Activated T-cell treated with anti-CD3 and anti-CD28 coated beads for 24 hours (primary cell): Measurements from ENCODE around the gene RASAL2.
"Not testable (repeated sequence)": the region's sequence is repeated elsewhere in the genome, so short reads cannot be mapped to it uniquely, and the experiment has no call there.

Experiments
- DNase-seq: peaks from one replicate; pipeline ENCODE4 v3.0.0-alpha.2; 2020; ENCODE audit warnings: low read depth

RASAL2 gene

DNA sequence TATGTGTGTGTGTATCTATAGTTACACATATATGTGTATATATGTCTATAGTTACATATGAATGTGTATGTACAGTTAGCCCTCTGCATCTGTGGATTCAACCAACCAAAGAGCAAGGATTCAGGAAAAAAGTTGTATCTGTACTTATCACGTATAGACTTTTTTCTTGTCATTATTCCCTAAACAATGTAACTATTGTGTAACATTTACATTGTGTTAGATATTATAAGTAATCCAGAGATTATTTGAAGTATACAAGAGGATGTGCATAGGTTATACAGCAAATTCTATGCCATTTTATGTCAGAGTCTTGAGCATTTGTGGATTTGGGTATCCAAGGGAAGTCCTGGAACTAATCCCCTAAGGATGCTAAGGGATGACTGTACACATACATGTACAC is 71.3 kb downstream of the RASAL2 start:
- no peak for DNase-seq

DNA sequence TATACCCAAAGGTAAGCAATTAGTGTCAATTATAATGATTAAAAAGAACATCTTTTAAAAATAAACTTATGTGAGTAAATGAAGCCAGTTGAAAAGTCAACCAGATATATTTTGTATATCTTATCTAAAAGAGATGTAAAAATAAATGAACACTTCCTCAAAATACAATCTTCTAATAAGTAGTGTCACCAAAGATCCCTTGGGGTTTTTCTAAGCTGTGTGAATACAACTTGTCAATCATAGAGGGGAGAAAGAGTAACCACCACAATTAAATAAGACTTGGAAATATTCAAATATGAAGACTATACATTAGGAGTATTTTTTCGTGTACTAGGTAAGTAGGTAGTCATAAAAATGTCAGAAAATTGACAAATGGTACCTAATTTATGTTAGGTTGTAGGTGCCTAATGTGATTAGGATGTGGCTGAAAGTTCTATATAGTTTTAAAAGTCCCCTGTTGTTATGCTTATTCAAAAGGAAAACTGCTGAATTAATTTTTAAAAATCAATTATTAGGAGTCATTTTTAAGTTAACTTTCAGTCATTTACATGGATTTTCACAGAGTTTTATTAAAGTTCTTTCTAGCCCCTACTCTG is 72.6 kb downstream of the RASAL2 start:
- no peak for DNase-seq

DNA sequence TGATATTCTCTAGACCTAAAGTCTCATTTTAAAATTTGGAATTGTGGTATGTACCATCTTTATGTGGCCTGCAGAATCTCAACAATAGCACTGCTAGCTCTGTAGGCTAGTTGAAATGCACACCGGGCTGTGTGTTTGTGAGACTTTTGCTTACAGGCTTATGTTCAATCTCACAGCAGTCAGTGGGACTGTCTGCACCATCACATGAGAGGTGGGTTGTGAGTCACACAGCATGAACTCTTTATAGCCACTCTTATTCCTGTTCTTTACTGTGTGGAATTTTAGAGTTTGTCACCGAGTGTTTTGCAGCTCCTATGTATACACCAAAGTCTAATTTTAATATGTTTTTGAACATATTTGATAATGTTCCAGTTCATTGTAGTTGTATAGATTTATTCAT is 74.6 kb downstream of the RASAL2 start:
- no peak for DNase-seq

DNA sequence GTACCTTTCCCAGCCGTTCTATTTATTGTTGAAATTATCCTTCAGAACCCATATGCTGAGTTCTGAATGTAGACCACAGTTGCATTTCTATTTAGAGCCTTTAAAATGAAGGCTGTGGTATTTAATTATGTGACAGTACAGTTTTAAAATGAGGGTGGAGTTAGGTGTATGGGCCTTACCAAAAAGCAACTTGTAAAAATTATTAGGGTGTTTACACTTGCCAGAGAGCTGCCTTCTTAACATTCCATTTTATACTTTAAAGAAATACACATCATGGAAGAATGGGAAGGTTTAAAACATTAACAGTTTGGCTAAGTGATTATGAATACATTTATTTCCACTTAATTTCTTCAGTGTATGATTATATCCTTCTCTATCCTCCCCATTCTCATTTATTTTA is 75.7 kb downstream of the RASAL2 start:
- DNase-seq: no peak

DNA sequence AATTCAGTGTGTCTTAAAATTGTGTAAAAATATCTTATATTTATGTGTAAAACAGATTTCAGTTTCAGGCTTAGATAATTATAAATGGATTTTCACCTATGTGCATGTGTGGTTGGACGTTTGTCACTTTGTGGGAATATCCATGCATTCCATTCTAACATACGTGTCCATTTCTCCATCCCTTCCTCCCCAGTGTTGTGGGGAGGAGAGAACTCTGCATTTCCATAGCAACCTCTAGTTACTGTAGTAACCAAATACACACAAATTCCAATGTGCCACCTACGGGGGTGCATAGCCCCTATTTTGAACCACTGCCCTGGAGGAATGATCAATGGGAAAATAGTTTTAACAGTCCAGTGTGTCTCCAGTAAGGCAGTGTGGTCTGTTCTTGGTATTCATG is 79.0 kb downstream of the RASAL2 start:
- no peak for DNase-seq

DNA sequence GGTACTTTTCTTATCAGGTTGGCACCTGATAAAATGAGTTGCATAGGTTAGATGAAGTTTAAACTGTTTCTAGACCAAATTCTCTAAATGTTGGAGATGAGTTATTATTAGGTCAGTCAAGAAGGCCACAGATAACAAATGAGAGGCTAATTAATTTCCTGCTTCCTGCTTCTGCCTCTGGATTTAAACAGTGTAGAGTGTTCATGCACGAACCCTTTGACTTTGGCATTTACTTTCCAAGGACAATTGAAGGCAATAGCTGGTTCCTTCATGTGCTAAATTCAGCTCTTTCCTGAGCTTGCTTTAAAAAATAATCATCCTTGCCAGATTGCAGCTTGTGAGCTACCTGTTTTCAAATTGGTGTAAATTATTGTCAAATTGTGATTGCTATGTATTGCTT is 80.6 kb downstream of the RASAL2 start:
- no peak for DNase-seq

DNA sequence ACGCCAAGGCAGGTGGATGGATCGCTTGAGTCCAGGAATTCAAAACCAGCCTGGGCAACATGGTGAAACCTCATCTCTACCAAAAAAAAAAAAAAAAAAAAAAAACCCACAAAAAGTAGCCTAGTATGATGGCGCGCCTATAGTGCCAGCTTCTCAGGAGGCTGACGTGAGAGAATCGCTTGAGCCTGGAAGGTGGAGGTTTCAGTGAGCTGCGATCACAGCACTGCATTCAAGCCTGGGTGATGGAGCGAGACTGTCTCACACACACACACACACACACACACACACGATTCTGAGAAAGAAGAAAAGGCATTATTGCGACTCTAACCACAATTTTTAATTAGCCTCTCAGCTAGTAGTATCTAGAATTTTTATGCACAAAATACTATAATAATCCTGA is 86.5 kb downstream of the RASAL2 start:
- no peak for DNase-seq

DNA sequence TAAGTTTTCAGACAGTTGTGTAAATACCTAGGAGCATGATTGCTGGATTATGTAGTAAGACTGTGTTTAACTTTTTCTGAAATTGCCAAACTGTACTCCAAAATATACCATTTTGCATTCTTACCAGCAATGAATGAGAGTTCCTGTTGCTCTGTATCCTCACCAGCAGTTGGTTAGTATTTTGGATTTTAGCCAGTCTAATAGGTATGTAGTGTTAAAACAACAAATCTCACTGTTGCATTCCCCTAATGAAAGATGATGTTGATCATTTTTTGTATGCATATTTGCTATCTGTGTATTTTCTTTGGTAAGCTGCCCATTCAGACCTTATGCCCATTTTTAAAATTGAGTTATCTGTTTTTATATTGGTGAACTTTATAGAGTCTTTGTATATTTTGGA is 89.9 kb downstream of the RASAL2 start:
- DNase-seq: no peak

DNA sequence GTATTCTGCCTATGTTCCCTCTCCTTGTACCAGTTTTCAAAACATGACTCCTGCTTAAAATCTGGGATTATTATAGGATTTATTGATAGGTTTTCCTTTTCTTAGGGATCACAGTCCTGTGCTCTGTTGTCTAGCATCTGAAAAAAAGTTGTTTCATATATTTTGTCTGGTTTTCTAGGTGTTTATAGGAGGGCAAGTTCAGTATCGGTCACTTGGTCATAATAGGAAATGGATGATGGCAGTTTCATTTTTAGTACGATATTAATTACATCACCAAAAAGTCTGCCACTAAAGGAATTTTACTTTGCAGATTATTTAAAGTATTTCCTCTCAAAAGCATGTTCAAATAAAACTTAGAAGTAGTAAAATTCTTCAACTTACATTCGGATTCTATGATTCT is 94.4 kb downstream of the RASAL2 start:
- DNase-seq: no peak

DNA sequence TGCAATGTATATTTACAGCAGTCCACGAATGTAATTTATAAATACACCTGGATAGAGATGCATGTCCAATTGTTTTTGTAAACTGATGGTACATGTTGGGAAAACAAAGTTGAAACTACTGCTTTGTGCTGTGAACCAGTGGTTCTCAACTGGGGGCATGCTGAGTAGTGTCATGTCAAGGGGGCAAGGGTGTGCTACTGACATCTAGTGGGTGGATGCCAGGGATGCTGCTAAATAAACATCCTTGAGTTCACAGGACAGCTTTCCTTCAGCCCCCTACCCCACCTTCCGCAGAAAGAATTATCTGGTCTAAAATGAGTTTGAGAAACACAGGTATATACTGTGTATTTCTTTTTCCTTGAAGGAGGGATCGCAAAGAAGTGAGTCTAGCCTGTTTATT is 95.9 kb downstream of the RASAL2 start:
- DNase-seq: no peak

DNA sequence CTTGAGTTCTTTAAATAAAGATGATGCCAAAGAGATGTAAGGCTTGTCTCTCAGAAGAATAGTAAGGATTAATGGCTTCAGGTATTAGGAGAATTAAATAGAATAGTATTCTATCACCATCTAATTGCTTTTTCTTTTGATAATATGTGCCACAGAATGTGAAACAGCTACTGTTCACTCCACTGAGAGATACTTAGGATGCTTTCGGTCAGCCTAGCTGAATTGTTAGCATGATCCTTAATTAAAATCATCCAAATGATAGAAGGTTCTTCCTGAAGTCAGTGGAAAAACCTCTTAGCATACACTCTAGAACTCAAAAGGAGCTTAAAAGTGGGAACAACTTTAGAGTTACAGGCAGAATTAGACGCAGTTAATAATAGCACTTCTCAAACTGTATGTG is 97.0 kb downstream of the RASAL2 start:
- no peak for DNase-seq

DNA sequence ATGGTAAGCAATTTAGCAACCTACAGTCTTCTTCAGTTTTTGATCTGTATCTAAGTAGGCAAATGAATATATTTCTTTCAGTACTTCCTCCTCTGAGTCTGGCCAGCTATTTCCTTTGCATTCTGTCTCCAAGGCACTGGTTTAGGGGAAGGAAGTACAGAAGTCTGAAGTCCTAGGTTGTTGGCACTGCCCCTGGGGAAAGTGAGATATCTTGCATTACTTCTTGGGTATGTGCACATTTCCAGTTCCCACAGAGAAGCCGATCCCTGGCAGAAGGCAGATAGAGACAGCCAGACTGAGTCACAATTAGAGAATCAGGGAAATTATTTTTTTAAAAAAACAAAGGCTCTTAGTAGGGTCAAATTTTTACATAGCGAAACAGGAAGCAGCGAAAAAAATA is 98.8 kb downstream of the RASAL2 start:
- no peak for DNase-seq

DNA sequence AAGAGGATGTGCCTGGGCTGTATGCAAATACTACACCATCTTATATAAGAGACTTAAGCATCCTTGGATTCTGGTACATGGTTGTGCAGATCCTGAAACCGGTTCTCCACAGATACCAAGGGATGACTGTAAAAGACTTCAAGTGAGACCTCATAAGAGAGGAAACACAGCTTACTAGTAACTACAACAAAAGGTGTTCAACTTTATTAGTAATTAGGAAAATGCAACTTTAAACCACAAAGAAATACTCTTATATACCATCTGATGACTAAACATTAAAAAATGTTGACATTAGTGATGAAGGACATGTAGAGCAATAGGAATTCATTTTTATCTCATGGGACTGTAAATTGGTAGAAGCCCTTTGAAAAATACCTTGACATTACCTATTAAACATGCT is 102.7 kb downstream of the RASAL2 start:
- DNase-seq: no peak

DNA sequence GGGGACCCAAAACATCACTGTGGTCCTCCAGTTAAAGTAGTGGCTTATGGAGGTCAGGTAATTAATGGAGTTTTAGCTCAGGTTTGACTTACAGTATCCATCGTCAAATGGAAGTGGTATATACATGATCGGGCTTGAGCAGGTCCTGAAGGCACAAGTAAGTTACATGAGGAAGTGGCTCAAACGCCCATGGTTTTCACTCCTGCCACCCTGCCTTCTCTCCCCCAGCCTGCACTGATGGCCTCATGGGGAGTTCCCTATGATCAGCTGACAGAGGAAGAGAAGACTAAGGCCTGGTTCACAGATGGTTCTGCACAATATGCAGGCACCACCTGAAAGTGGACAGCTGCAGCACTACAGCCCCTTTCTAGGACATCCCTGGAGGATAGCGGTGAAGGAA is 108.2 kb downstream of the RASAL2 start:
- not testable (repeated sequence) for DNase-seq

DNA sequence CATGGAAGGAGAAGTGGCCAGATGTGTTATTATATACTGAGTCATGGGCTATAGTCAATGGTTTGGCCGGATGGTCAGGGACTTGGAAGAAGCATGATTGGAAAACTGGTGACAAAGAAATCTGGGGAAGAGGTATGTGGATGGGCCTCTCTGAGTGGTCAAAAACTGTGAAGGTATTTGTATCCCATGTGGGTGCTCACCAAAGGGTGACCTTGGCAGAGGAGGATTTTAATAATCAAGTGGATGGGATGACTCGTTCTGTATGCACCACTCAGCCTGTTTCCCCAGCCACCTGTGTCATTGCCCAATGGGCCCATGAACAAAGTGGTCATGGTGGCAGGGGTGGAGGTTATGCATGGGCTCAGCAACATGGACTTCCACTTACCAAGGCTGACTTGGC is 108.6 kb downstream of the RASAL2 start:
- DNase-seq: not testable (repeated sequence)

DNA sequence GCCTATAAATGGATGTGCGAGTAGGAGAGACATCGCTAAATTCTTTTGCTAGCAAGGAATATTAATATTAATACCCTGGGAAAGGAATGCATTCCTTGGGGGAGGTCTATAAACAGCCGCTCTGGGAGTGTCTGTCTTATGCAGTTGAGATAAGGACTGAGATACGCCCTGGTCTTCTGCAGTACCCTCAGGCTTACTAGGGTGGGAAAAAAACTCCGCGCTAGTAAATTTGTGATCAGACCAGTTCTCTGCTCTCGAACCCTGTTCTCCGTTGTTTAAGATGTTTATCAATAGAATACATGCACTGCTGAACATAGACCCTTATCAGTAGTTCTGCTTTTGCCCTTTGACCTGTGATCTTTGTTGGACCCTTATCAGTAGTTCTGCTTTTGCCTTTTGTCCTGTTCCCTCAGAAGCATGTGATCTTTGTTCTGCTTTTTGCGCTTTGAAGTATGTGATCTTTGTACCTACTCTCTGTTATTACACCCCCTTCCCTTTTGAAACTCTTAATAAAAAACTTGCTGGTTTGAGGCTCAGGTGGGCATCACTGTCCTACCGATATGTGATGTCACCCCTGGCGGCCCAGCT is 114.5 kb downstream of the RASAL2 start:
- not testable (repeated sequence) for DNase-seq

DNA sequence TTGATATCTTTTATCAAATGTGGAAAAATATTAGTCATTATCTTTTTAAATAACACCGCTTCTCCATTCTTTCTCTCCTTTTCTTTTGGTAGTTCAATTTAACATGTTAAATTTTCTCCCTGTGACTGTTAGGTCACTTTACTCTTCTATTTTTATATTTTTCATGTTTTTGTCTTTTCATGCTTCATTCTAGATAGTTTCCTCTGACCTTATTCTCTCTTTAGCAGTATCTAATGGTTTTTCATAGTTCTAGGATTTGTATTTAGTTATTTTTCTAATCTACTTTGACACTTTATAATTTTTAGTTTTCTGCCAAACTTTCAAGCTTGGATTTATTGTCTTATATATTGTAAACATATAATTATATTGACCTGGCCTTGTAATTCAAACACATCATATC is 116.0 kb downstream of the RASAL2 start:
- DNase-seq: no peak

DNA sequence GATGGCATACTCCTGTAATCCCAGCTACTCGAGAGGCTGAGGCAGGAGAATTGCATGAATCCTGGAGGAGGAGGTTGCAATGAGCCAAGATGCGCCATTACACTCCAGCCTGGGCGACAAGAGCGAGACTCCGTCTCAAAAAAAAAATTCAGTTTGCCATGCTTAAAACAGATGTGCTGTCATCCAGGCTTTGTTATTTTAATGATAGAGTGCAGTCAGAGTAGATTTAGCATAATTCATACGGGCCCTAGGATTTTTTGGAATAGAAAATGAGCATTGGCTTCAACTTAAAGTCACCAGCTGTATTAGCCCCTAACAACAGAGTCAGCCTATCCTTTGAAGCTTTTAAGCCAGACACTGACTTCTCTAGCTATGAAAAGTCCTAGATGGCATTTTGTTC is 124.6 kb downstream of the RASAL2 start:
- no peak for DNase-seq

DNA sequence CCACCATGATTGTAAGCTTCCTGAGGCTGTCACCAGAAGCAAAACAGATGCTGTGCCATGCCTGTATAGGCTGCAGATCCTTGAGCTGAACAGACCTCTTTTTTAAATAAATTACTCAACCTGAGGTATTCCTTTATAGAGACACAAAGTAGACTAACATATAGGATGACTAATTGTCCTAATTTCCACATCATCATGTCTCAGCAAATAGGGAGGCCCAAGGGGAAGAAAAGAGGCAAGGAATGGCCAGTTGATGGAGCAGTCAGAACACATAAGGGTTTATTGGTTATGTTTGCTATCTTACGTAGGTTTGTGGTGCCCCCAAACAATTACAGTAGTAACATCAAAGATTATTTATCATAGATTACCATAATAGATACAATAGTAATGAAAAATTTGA is 126.2 kb downstream of the RASAL2 start:
- no peak for DNase-seq

DNA sequence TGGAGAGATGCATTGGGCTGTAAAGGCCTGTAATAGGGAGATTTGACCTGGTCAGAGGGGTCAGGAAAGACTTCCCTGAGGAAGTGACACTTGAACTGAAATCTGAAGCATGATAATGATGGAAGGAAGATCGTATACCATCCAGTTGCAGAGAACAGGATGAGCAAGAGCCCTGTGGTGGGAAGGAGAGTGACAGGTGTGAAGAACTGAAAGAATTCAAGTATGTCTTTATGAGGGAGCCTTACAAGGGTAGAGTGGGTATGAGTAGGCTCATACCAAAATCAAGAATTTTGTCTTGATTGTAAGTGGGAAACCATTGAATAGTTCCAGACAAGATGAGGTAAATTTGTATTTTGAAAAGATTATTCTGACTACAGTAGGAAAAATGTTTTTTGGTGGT is 129.4 kb downstream of the RASAL2 start:
- DNase-seq: no peak

DNA sequence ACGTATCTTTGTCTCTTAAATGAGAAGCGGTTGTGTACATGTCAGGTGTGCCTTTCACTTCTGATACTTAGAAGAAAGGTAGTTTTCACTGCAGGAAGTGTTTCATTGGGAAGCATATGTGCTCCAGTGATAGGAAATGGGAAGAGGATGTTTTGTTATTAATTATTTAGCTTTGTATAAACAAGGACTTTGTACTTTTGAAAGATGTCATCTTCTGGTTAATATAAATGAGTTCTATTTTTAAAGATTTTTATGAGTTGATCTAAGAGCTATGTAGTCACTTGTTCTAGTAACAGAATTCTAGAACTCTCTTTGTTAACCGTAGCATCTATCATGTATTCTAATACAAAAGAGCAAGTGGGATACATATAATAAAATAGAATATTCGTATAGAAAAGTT is 130.5 kb downstream of the RASAL2 start:
- no peak for DNase-seq

DNA sequence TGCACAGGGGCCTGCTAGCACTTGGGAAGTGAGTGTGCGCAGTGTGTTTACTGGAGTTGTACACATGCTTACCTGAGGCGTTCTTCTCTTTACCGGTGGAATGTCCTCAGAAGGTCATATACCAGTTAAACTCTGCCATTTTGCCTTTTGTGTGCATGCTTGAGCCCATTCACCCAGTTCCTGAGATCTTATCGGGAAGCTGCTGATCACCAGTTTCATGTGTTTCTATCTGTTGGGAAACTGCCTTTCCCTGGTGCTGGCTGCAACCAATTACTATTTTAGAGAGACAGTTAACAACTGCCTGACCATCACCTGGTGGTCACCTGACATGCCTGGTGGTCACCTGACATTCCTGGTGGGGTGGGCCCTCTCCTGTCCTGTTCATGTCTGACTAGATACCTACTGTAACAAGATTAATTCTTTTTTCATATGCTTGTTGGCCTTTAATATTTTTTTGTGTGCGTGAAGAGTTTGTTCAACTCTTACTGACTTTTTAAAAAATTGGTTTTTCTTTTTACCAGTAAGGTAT is 137.0 kb downstream of the RASAL2 start:
- no peak for DNase-seq

DNA sequence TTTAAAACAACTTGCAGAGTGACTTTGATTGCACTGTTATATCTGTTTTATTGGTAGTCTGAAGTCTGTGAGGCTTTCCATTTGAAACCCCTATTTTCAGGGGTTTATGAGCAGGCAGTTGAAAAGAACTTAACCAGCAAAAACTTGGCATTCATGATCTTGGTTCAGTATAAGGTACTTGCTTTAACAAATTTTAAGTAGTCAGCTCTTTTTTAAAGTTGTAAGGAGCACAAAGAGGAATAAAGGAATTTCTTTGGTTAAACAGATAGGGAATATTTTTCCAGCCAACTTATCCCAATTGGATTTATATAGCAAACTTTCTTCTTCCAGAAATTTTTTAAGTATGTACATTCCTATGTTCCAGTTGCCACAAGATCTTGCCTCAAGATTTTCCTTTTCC is 138.2 kb downstream of the RASAL2 start:
- DNase-seq: no peak

DNA sequence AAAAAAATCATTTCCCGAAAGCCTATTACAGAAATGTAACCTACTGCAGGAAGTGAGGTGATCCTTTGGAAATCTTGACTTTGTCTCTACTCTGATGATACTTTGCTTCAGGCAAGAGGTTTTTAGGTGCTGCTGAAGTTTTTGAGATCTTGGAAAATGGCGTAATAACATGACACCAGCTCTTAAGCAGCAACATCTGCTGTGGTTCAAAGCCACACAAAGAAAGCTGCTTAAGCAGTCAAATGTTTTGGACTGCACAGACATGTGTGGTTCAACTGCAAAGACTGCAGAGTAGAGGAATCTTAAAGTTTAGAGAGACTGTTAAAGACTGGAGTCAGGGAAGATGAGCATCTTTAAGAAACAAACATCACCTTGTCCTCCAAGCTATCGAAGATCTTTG is 139.0 kb downstream of the RASAL2 start:
- DNase-seq: no peak
